GM12891 (cell line): ENCODE measurements around the gene ZCCHC2.

Experiments used
- PAX5 ChIP-seq: IDR thresholded peaks from 2 replicates; pipeline ENCODE4 v1.6.1; 2011; ENCODE audit warnings: low read length, moderate library complexity, mild to moderate bottlenecking; ENCODE audit not compliant: insufficient read depth, severe bottlenecking
- POLR2A ChIP-seq: IDR thresholded peaks from 2 replicates; pipeline ENCODE4 v1.6.1; 2011; ENCODE audit warnings: low read depth, low read length, control low read depth
- POLR2AphosphoS5 ChIP-seq: IDR thresholded peaks from 2 replicates; pipeline ENCODE4 v1.6.1; 2011; ENCODE audit warnings: low read depth, low read length, control low read depth
- POU2F2 ChIP-seq: IDR thresholded peaks from 2 replicates; pipeline ENCODE4 v1.6.1; 2011; ENCODE audit warnings: low read depth, mild to moderate bottlenecking, control low read depth, low read length, moderate library complexity
- SPI1 ChIP-seq: IDR thresholded peaks from 2 replicates; pipeline ENCODE4 v1.6.1; 2011; ENCODE audit warnings: low read depth, low read length, control low read depth
- TAF1 ChIP-seq: IDR thresholded peaks from 2 replicates; pipeline ENCODE4 v1.6.1; 2011; ENCODE audit warnings: low read depth, low read length, control low read depth

DNA sequence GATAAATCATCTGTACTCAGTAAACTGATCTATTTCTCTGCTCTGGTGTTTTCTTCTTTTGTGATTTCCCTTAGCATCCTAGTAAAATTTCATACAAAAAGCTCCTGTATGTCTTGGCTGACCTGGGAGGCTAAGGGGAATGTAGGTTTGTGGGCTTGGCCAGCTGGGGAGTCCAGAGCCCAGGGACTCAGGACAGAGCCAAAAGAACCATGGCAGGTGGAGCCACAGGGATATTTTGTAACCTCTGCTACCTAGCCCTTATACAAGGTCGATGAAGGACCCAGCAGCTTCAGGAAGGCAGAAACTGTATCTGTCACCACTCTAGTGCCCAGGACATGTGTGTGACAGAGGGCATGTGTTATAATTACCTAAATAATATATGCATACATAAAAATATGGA is 22.7 kb upstream of the ZCCHC2 start:
- TF ChIP-seq POLR2A: no peak
- no peak for TF ChIP-seq POLR2AphosphoS5
- TF ChIP-seq SPI1: no peak
- TF ChIP-seq TAF1: no peak
- no peak for TF ChIP-seq POU2F2
- TF ChIP-seq PAX5: no peak
